Liver (tissue), 9 donors: Measurements from ENCODE around the gene TBP. TPM values are rescaled to one million over a fixed set of nuclear protein-coding genes. Genes with fewer than 3 reads are reported as not detected.

ENCODE experiments used
- DNase-seq: peaks from one replicate; pipeline ENCODE4 v3.0.0-alpha.2; 2017; ENCODE audit warnings: low spot score
- H3K27ac ChIP-seq, 2 donors: one replicate each; pipeline ENCODE4 v1.7.0; 2013; ENCODE audit warnings: inconsistent platforms in 2 of 2, low read length in 2 of 2, control low read depth in 1 of 2, low read depth in 1 of 2, mild to moderate bottlenecking in 1 of 2
- H3K27me3 ChIP-seq, 4 donors: one replicate each; pipeline versions ENCODE4 v1.6.1 to v1.7.0; 2013; ENCODE audit warnings: low read length in 3 of 4, inconsistent platforms in 1 of 4, mild to moderate bottlenecking in 1 of 4, moderate library complexity in 1 of 4; ENCODE audit not compliant: control insufficient read depth in 4 of 4, insufficient read depth in 4 of 4
- H3K36me3 ChIP-seq, 4 donors: one replicate each; pipeline versions ENCODE4 v1.6.1 to v1.7.0; 2013; ENCODE audit warnings: low read length in 3 of 4, mild to moderate bottlenecking in 3 of 4, low read depth in 1 of 4, moderate library complexity in 1 of 4; ENCODE audit not compliant: control insufficient read depth in 4 of 4, insufficient read depth in 3 of 4
- H3K4me1 ChIP-seq, 4 donors: one replicate each; pipeline versions ENCODE4 v1.6.1 to v1.7.0; 2013; ENCODE audit warnings: low read length in 3 of 4, mild to moderate bottlenecking in 3 of 4, moderate library complexity in 1 of 4; ENCODE audit not compliant: control insufficient read depth in 4 of 4, insufficient read depth in 4 of 4
- H3K4me3 ChIP-seq, 3 donors: one replicate each; pipeline versions ENCODE4 v1.6.1 to v1.7.0; 2013; ENCODE audit warnings: low read length in 3 of 3, control low read depth in 1 of 3, low read depth in 1 of 3, mild to moderate bottlenecking in 1 of 3
- H3K9ac ChIP-seq, 2 donors: one replicate each; pipeline ENCODE4 v1.7.0; 2013; ENCODE audit warnings: low read length in 2 of 2, mild to moderate bottlenecking in 2 of 2, moderate library complexity in 2 of 2, control low read depth in 1 of 2, low read depth in 1 of 2
- H3K9me3 ChIP-seq, 4 donors: one replicate each; pipeline versions ENCODE4 v1.6.1 to v1.7.0; 2013; ENCODE audit warnings: low read length in 3 of 4; ENCODE audit not compliant: control insufficient read depth in 4 of 4
- EGR1 ChIP-seq, 2 donors: IDR thresholded peaks; 2 replicates each; pipeline ENCODE4 v1.6.1; 2016 to 2018; ENCODE audit warnings: antibody characterized with exemption in 2 of 2, low read depth in 2 of 2
- FOXA1 ChIP-seq: IDR thresholded peaks from 2 replicates; pipeline ENCODE4 v1.6.1; 2016; ENCODE audit warnings: antibody characterized with exemption
- FOXA2 ChIP-seq: IDR thresholded peaks from 2 replicates; pipeline ENCODE4 v1.6.1; 2016; ENCODE audit warnings: antibody characterized with exemption
- GABPA ChIP-seq, 2 donors: IDR thresholded peaks in 1 of 2; conservative IDR thresholded peaks in 1 of 2; 2 replicates each; pipeline ENCODE4 v1.6.1; 2016; ENCODE audit warnings: antibody characterized with exemption in 2 of 2, mild to moderate bottlenecking in 1 of 2, moderate library complexity in 1 of 2
- HNF4A ChIP-seq, 2 donors: conservative IDR thresholded peaks; 2 replicates each; pipeline ENCODE4 v1.6.1; 2016; ENCODE audit warnings: antibody characterized with exemption in 2 of 2, mild to moderate bottlenecking in 2 of 2
- HNF4G ChIP-seq: IDR thresholded peaks from 2 replicates; pipeline ENCODE4 v1.6.1; 2016; ENCODE audit warnings: antibody characterized with exemption
- JUND ChIP-seq, 2 donors: IDR thresholded peaks; 2 replicates each; pipeline ENCODE4 v1.6.1; 2016; ENCODE audit warnings: antibody characterized with exemption in 2 of 2
- NR2F2 ChIP-seq: IDR thresholded peaks from 2 replicates; pipeline ENCODE4 v1.6.1; 2016; ENCODE audit warnings: antibody characterized with exemption
- RAD21 ChIP-seq, 2 donors: IDR thresholded peaks; 2 replicates each; pipeline ENCODE4 v1.6.1; 2016; ENCODE audit warnings: antibody characterized with exemption in 2 of 2, mild to moderate bottlenecking in 2 of 2
- RXRA ChIP-seq, 2 donors: IDR thresholded peaks; 2 replicates each; pipeline ENCODE4 v1.6.1; 2017 to 2018; ENCODE audit warnings: antibody characterized with exemption in 2 of 2, mild to moderate bottlenecking in 1 of 2
- SP1 ChIP-seq: IDR thresholded peaks from 2 replicates; pipeline ENCODE4 v1.6.1; 2018; ENCODE audit warnings: antibody characterized with exemption, mild to moderate bottlenecking
- TAF1 ChIP-seq: conservative IDR thresholded peaks from 2 replicates; pipeline ENCODE4 v1.6.1; 2016; ENCODE audit warnings: antibody characterized with exemption, mild to moderate bottlenecking
- YY1 ChIP-seq: IDR thresholded peaks from 2 replicates; pipeline ENCODE4 v1.6.1; 2016; ENCODE audit warnings: antibody characterized with exemption, mild to moderate bottlenecking
- WGBS: extraction: QIAGEN DNeasy Blood & Tissue Kit; methylation state at CpG from one replicate; pipeline ENCODE4 v1.1.7; 2013; 5-methylcytosine and 5-hydroxymethylcytosine counted together
- polyA plus RNA-seq, 2 donors: library from polyadenylated mRNA; stranded (reverse) in 1 of 2; unstranded in 1 of 2; fragments of 200-250 nt in 1 of 2; fragments of >200 nt in 1 of 2; fragmentation: Nextera tagmentation in 1 of 2; extraction: Ambion mirVana in 1 of 2; gene quantifications; one replicate each; pipeline versions ENCODE4 v1.2.1 to v1.2.3, GENCODE V29; 2013 to 2015
- total RNA-seq, 2 donors: library from RNA; depleted of rRNA; stranded (reverse); fragments of >200 nt; gene quantifications; one replicate each; pipeline ENCODE4 v1.2.3, GENCODE V29; 2014
- TF ChIP-seq, protein P1 (sequence below): fragments of 150-350 bp; IDR thresholded peaks from 2 replicates; pipeline ENCODE4 v1.5.1; 2017; ENCODE audit warnings: improper control_type of control experiment, low read depth, low read length; ENCODE audit not compliant: missing input control
- TF ChIP-seq, protein P2 (sequence below): IDR thresholded peaks from 2 replicates; pipeline ENCODE4 v1.6.1; 2016; ENCODE audit warnings: antibody characterized with exemption
- TF ChIP-seq, protein P3 (sequence below): IDR thresholded peaks from 2 replicates; pipeline ENCODE4 v1.6.1; 2016; ENCODE audit warnings: antibody characterized with exemption
- TF ChIP-seq, protein P4 (sequence below): IDR thresholded peaks from 2 replicates; pipeline ENCODE4 v1.6.1; 2016; ENCODE audit warnings: antibody characterized with exemption, mild to moderate bottlenecking
- donor health status: healthy.
- donor health status: healthy.
- donor health status: healthy.
- donor health status: healthy.
- donor health status: healthy.

Gene TBP
- total and polyA plus RNA-seq, 4 donors, result 4.5 to 7.5 (median 7.3) TPM

DNA sequence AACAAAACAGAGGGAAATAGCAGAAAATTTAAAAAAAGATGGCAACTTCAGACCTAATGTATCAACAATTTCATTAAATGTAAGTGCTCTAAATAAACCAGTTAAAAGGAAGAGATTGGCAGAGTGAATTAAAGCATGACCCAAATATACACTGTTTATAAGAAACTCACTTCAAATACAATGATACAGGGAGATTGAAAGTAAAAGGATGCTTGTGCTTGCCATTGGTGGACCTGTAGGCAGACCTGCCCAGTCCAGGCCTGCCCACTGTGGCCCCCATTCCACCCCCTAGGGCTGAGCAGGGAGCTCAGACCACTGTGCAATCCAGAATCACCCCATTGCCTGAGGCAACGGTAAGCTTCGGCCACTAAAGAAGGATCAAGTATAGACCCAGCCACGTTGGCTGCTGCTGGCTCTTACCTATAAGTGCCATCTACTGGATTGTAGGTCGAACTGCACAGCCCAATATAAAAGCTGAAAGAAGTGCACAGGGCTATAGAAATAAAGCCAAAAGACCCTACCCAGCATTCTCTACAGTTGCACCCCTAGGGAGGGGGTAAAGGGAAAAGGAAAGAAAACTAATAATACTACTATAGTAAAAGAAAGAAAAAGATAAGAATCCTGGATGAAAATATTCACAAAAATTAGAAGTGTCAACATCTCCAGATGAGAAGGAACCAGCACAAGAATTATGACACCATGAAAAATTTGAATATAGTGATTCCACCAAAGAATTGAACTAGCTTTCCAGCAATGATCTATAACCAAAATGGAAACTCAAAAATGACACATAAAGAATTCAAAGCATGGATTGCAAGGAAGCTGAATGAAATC lies 37.2 kb upstream of the TBP start:
- TF ChIP-seq JUND (IDR thresholded peaks at IDR 0.05) (no peak), EGR1 (IDR thresholded peaks at IDR 0.05; ENCODE audit: low read depth in 2 of 2) (no peak), NR2F2 (no peak), RXRA (IDR thresholded peaks at IDR 0.05) (no peak), HNF4G (no peak), RAD21 (IDR thresholded peaks at IDR 0.05) (peak; percentile 91 to 96), FOXA1 (no peak), GABPA (IDR thresholded peaks at IDR 0.05 in 1 of 2, conservative IDR thresholded peaks at IDR 0.05 in 1 of 2) (no peak)
- TF ChIP-seq, protein P1, sequence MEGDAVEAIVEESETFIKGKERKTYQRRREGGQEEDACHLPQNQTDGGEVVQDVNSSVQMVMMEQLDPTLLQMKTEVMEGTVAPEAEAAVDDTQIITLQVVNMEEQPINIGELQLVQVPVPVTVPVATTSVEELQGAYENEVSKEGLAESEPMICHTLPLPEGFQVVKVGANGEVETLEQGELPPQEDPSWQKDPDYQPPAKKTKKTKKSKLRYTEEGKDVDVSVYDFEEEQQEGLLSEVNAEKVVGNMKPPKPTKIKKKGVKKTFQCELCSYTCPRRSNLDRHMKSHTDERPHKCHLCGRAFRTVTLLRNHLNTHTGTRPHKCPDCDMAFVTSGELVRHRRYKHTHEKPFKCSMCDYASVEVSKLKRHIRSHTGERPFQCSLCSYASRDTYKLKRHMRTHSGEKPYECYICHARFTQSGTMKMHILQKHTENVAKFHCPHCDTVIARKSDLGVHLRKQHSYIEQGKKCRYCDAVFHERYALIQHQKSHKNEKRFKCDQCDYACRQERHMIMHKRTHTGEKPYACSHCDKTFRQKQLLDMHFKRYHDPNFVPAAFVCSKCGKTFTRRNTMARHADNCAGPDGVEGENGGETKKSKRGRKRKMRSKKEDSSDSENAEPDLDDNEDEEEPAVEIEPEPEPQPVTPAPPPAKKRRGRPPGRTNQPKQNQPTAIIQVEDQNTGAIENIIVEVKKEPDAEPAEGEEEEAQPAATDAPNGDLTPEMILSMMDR, result peak; percentile 88
- TF ChIP-seq, protein P2, sequence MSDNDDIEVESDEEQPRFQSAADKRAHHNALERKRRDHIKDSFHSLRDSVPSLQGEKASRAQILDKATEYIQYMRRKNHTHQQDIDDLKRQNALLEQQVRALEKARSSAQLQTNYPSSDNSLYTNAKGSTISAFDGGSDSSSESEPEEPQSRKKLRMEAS, result no peak
- TF ChIP-seq, protein P3, sequence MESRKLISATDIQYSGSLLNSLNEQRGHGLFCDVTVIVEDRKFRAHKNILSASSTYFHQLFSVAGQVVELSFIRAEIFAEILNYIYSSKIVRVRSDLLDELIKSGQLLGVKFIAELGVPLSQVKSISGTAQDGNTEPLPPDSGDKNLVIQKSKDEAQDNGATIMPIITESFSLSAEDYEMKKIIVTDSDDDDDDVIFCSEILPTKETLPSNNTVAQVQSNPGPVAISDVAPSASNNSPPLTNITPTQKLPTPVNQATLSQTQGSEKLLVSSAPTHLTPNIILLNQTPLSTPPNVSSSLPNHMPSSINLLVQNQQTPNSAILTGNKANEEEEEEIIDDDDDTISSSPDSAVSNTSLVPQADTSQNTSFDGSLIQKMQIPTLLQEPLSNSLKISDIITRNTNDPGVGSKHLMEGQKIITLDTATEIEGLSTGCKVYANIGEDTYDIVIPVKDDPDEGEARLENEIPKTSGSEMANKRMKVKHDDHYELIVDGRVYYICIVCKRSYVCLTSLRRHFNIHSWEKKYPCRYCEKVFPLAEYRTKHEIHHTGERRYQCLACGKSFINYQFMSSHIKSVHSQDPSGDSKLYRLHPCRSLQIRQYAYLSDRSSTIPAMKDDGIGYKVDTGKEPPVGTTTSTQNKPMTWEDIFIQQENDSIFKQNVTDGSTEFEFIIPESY, result no peak
- Histone ChIP-seq H3K9ac (peak overlapping the region in 1 of 2 donors; percentile 8), H3K9me3 (no peaks in the 10 kb centered on the region), H3K36me3 (no peaks in the 10 kb centered on the region), H3K27ac (no peak overlapping the region), H3K27me3 (no peaks in the 10 kb centered on the region), H3K4me3 (no peak overlapping the region), H3K4me1 (peaks cover 0 to 2% (median under 1%) of the 10 kb centered on the region in 4 donors)
- WGBS, result 0% methylated on average over 4 of the region's 4 CpGs
- no peak for DNase-seq

DNA sequence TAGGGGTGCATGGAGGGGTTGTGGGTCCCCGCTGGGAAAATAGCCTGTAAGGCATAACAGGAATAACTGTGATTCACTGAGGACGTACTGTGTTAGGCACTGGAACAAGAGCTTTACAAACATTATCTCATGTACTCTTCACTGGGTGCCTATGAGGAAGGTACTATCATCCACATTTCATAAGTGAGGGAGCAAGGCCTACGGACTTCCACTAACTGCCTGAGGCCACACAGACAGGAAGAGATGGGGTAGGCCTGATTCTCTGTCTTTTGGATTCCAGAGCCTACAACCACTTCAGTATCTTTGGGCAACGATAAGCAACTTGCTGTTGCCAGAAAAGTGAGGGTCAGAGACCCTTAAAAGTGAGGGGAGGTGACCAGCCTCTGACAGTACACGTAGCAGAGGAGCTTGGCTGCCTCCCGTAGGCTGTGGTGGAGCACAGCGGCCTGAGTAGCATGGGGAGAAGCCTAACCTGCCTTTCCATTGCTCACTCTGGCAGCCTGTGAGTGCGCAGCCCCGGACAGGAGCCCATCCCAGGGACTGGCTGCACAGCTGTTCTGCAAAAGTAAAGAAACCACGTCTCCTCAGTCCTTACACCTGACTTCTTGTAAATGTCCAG lies 31.5 kb upstream of the TBP start:
- DNase-seq, result no peak
- H3K27ac ChIP-seq, result no peak overlapping the region
- no peaks in the 10 kb centered on the region for H3K9me3 ChIP-seq
- H3K9ac ChIP-seq, result no peak overlapping the region
- no peaks in the 10 kb centered on the region for H3K4me1 ChIP-seq
- no peak for TF ChIP-seq RAD21 (IDR thresholded peaks at IDR 0.05)
- TF ChIP-seq, protein P4, sequence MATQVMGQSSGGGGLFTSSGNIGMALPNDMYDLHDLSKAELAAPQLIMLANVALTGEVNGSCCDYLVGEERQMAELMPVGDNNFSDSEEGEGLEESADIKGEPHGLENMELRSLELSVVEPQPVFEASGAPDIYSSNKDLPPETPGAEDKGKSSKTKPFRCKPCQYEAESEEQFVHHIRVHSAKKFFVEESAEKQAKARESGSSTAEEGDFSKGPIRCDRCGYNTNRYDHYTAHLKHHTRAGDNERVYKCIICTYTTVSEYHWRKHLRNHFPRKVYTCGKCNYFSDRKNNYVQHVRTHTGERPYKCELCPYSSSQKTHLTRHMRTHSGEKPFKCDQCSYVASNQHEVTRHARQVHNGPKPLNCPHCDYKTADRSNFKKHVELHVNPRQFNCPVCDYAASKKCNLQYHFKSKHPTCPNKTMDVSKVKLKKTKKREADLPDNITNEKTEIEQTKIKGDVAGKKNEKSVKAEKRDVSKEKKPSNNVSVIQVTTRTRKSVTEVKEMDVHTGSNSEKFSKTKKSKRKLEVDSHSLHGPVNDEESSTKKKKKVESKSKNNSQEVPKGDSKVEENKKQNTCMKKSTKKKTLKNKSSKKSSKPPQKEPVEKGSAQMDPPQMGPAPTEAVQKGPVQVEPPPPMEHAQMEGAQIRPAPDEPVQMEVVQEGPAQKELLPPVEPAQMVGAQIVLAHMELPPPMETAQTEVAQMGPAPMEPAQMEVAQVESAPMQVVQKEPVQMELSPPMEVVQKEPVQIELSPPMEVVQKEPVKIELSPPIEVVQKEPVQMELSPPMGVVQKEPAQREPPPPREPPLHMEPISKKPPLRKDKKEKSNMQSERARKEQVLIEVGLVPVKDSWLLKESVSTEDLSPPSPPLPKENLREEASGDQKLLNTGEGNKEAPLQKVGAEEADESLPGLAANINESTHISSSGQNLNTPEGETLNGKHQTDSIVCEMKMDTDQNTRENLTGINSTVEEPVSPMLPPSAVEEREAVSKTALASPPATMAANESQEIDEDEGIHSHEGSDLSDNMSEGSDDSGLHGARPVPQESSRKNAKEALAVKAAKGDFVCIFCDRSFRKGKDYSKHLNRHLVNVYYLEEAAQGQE, result no peak
- no peak for TF ChIP-seq EGR1 (IDR thresholded peaks at IDR 0.05; ENCODE audit: low read depth in 2 of 2)
- TF ChIP-seq TAF1, result no peak
- TF ChIP-seq HNF4G, result no peak
- TF ChIP-seq JUND (IDR thresholded peaks at IDR 0.05), result no peak
- TF ChIP-seq, protein P3, result no peak
- no peak for TF ChIP-seq HNF4A (conservative IDR thresholded peaks at IDR 0.05)
- TF ChIP-seq, protein P1, result no peak
- no peak for TF ChIP-seq YY1
- TF ChIP-seq FOXA2, result no peak
- TF ChIP-seq RXRA (IDR thresholded peaks at IDR 0.05), result no peak
- no peak for TF ChIP-seq GABPA (IDR thresholded peaks at IDR 0.05 in 1 of 2, conservative IDR thresholded peaks at IDR 0.05 in 1 of 2)
- TF ChIP-seq FOXA1, result no peak
- TF ChIP-seq, protein P2, result no peak
- TF ChIP-seq NR2F2, result no peak
- TF ChIP-seq SP1, result no peak
- H3K27me3 ChIP-seq, result no peaks in the 10 kb centered on the region
- no peaks in the 10 kb centered on the region for H3K36me3 ChIP-seq
- no peak overlapping the region for H3K4me3 ChIP-seq
- 83% methylated on average over 10 of the region's 10 CpGs for WGBS
